ENCODE results near the gene TCF12.

TCF12 gene

GRCh38 chr15:57048930-57049549 lies 130.6 kb downstream of the TCF12 start:
- H3K4me3 ChIP-seq (ENCODE audit: low read depth, low read length): no peak overlapping the region
- POLR2A ChIA-PET: no interaction called here
- CTCF ChIA-PET: no interaction called here
- DNase-seq (ENCODE audit: low read depth, low spot score): no peak
- TF ChIP-seq CTCF (IDR thresholded peaks at IDR 0.05; ENCODE audit: insufficient read depth, low read length, missing control alignments): no peak

- no peak overlapping the region for H3K4me3 ChIP-seq (ENCODE audit: low read depth, low read length)
- no peak for TF ChIP-seq CTCF (IDR thresholded peaks at IDR 0.05; ENCODE audit: insufficient read depth, low read length, missing control alignments)
- CTCF ChIA-PET: interaction anchor here (1.1 kb wide), 1 partner anchor 253 kb away, joined by 5 read pairs; no protein-coding TSS in a partner anchor
- DNase-seq (ENCODE audit: low read depth, low spot score): no peak
- POLR2A ChIA-PET: no interaction called here
Observed at GRCh38 chr15:57053470-57053869, 135.0 kb downstream of the TCF12 start.

- no peak for DNase-seq (ENCODE audit: low read depth, low spot score)
- CTCF ChIA-PET: no interaction called here
- H3K4me3 ChIP-seq (ENCODE audit: low read depth, low read length): no peak overlapping the region
- POLR2A ChIA-PET: no interaction called here
- no peak for TF ChIP-seq CTCF (IDR thresholded peaks at IDR 0.05; ENCODE audit: insufficient read depth, low read length, missing control alignments)
Observed at GRCh38 chr15:57054204-57054750, 135.8 kb downstream of the TCF12 start.

- no peak for DNase-seq (ENCODE audit: low read depth, low spot score)
- ChIA-PET CTCF (no interaction called here), POLR2A (no interaction called here)
- TF ChIP-seq CTCF (IDR thresholded peaks at IDR 0.05; ENCODE audit: insufficient read depth, low read length, missing control alignments): no peak
- H3K4me3 ChIP-seq (ENCODE audit: low read depth, low read length): no peak overlapping the region
Observed at GRCh38 chr15:57056357-57056756, 137.9 kb downstream of the TCF12 start.

- CTCF ChIA-PET: no interaction called here
- POLR2A ChIA-PET: no interaction called here
- TF ChIP-seq CTCF (IDR thresholded peaks at IDR 0.05; ENCODE audit: insufficient read depth, low read length, missing control alignments): no peak
- no peak overlapping the region for H3K4me3 ChIP-seq (ENCODE audit: low read depth, low read length)
- DNase-seq (ENCODE audit: low read depth, low spot score): no peak
Observed at GRCh38 chr15:57057134-57057930, 138.9 kb downstream of the TCF12 start.

- ChIA-PET POLR2A (no interaction called here), CTCF (no interaction called here)
- H3K4me3 ChIP-seq (ENCODE audit: low read depth, low read length): no peak overlapping the region
- no peak for DNase-seq (ENCODE audit: low read depth, low spot score)
- no peak for TF ChIP-seq CTCF (IDR thresholded peaks at IDR 0.05; ENCODE audit: insufficient read depth, low read length, missing control alignments)
Observed at GRCh38 chr15:57059026-57059660, 140.7 kb downstream of the TCF12 start.
